H1 (cell line): ENCODE results near the gene SRF.

Source experiments
- ATF2 ChIP-seq: IDR thresholded peaks from 2 replicates; pipeline ENCODE4 v1.6.1; 2012; ENCODE audit warnings: low read length, inconsistent platforms
- EGR1 ChIP-seq: IDR thresholded peaks from 2 replicates; pipeline ENCODE4 v1.6.1; 2011; ENCODE audit warnings: low read depth, low read length, borderline replicate concordance
- EZH2 ChIP-seq: fragments of 200-600 bp; sonication (generic); IDR thresholded peaks from 2 replicates; pipeline ENCODE4 v1.7.1; 2012; ENCODE audit warnings: low read depth, mild to moderate bottlenecking, moderate library complexity, low read length, inconsistent platforms; ENCODE audit not compliant: severe bottlenecking
- POLR2A ChIP-seq, 2 experiments: IDR thresholded peaks; 1 replicate in 1 of 2; 2 replicates in 1 of 2; pipeline ENCODE4 v1.6.1; 2011; ENCODE audit warnings: low read depth in 2 of 2, low read length in 2 of 2, mild to moderate bottlenecking in 2 of 2; ENCODE audit errors: control extremely low read depth in 1 of 2
- RAD21 ChIP-seq, 2 experiments: IDR thresholded peaks in 1 of 2; conservative IDR thresholded peaks in 1 of 2; 2 replicates each; pipeline ENCODE4 v1.6.1; 2011; ENCODE audit warnings: low read depth in 2 of 2, low read length in 2 of 2, improper control_type of control experiment in 1 of 2, inconsistent platforms in 1 of 2, mild to moderate bottlenecking in 1 of 2, moderate library complexity in 1 of 2
- RBBP5 ChIP-seq: IDR thresholded peaks from 2 replicates; pipeline ENCODE4 v1.7.1; 2012; ENCODE audit warnings: low read depth, mild to moderate bottlenecking, inconsistent platforms, low read length, moderate library complexity, borderline replicate concordance
- TAF1 ChIP-seq: IDR thresholded peaks from 2 replicates; pipeline ENCODE4 v1.6.1; 2011; ENCODE audit warnings: mild to moderate bottlenecking, low read depth, low read length
- TBP ChIP-seq: IDR thresholded peaks from 2 replicates; pipeline ENCODE4 v1.6.1; 2011; ENCODE audit warnings: low read depth, low read length, improper control_type of control experiment

GRCh38 chr6:43204271-43205105 is 33.4 kb downstream of the SRF start:
- TF ChIP-seq TAF1 (no peak), RBBP5 (no peak), TBP (no peak), POLR2A (IDR thresholded peaks at IDR 0.05; ENCODE audit: control extremely low read depth in 1 of 2, low read depth in 2 of 2, low read length in 2 of 2) (no peak), EGR1 (no peak), ATF2 (no peak), EZH2 (no peak), RAD21 (IDR thresholded peaks at IDR 0.05 in 1 of 2, conservative IDR thresholded peaks at IDR 0.05 in 1 of 2; ENCODE audit: low read depth in 2 of 2, low read length in 2 of 2) (no peak)
